SK-N-SH (cell line): ENCODE results near the gene RASA3. TPM values are rescaled to one million over a fixed set of nuclear protein-coding genes. Genes with fewer than 3 reads are reported as not detected.

Experiments
- CTCF ChIA-PET: fragments of 300-600, 350-600 bp; formaldehyde crosslinking; extraction: SDS; loops from one replicate; lab custom pipeline; 2021; lab: Yijun Ruan, JAX
- POLR2A ChIA-PET: fragments of 350-600 bp; sonication (Branson Sonifier 250); formaldehyde crosslinking; extraction: SDS; loops from one replicate; lab custom pipeline; 2020; ENCODE audit warnings: antibody characterized with exemption, inconsistent platforms; lab: Yijun Ruan, JAX
- DNase-seq: peaks from one replicate; pipeline ENCODE4 v3.0.0; 2012
- H2AFZ ChIP-seq: fragments of 200-600 bp; sonication (generic); 2 replicates; pipeline ENCODE4 v1.8.1; 2016; ENCODE audit warnings: antibody characterized with exemption, mild to moderate bottlenecking, low read depth
- H3F3A ChIP-seq: fragments of 200-600 bp; sonication (generic); replicated peaks from 2 replicates; pipeline ENCODE3; 2016; ENCODE audit warnings: antibody characterized with exemption, mild to moderate bottlenecking; ENCODE audit not compliant: insufficient read depth
- H3K27ac ChIP-seq, 2 experiments: fragments of 200-500 bp in 1 of 2; fragments of 200-600 bp in 1 of 2; sonication (Bioruptor generic) in 1 of 2; sonication (generic), shearing (Covaris generic) in 1 of 2; 2 replicates each; pipeline versions ENCODE4 v1.5.1 to v1.6.1; 2014 to 2016; ENCODE audit warnings: low read depth in 2 of 2, inconsistent platforms in 1 of 2, low read length in 1 of 2, mild to moderate bottlenecking in 1 of 2, mixed read lengths in 1 of 2
- H3K27me3 ChIP-seq: fragments of 200-600 bp; sonication (generic), shearing (Covaris generic); 2 replicates; pipeline ENCODE4 v1.6.1; 2016; ENCODE audit warnings: mixed run types; ENCODE audit not compliant: insufficient read depth
- H3K36me3 ChIP-seq, 2 experiments: fragments of 200-500 bp in 1 of 2; fragments of 200-600 bp in 1 of 2; sonication (Bioruptor generic) in 1 of 2; sonication (generic) in 1 of 2; replicated peaks in 1 of 2; 2 replicates each; pipeline versions ENCODE3 to v1.5.1; 2014 to 2016; ENCODE audit warnings: low read length in 1 of 2, mild to moderate bottlenecking in 1 of 2; ENCODE audit not compliant: insufficient read depth in 2 of 2, control insufficient read depth in 1 of 2
- H3K4me1 ChIP-seq, 2 experiments: fragments of 200-500 bp in 1 of 2; fragments of 200-600 bp in 1 of 2; sonication (Bioruptor generic) in 1 of 2; sonication (generic), shearing (Covaris generic) in 1 of 2; 2 replicates each; pipeline versions ENCODE4 v1.5.1 to v1.6.1; 2014 to 2016; ENCODE audit warnings: low read depth in 1 of 2, low read length in 1 of 2, mixed run types in 1 of 2; ENCODE audit not compliant: insufficient read depth in 2 of 2, control insufficient read depth in 1 of 2
- H3K4me2 ChIP-seq: fragments of 200-600 bp; sonication (generic), shearing (Covaris generic); 2 replicates; pipeline ENCODE4 v1.6.1; 2017; ENCODE audit warnings: mixed run types
- H3K4me3 ChIP-seq, 2 experiments: fragments of 200-500 bp in 1 of 2; fragments of 200-600 bp in 1 of 2; sonication (Bioruptor generic) in 1 of 2; sonication (generic), shearing (Covaris generic) in 1 of 2; 2 replicates each; pipeline versions ENCODE4 v1.5.1 to v1.8.1; 2014 to 2016; ENCODE audit warnings: low read depth in 2 of 2, inconsistent platforms in 1 of 2, low read length in 1 of 2, mild to moderate bottlenecking in 1 of 2, mixed read lengths in 1 of 2, moderate library complexity in 1 of 2
- H3K79me2 ChIP-seq: fragments of 200-600 bp; sonication (generic); 2 replicates; pipeline ENCODE4 v1.8.1; 2017; ENCODE audit warnings: mild to moderate bottlenecking; ENCODE audit not compliant: insufficient read depth
- H3K9ac ChIP-seq: fragments of 200-600 bp; sonication (generic); 2 replicates; pipeline ENCODE4 v1.6.1; 2017; ENCODE audit warnings: mixed run types
- H3K9me2 ChIP-seq: fragments of 200-600 bp; sonication (generic); 2 replicates; pipeline ENCODE4 v1.6.1; 2017; ENCODE audit warnings: mixed run types
- H3K9me3 ChIP-seq: fragments of 200-600 bp; sonication (generic); 2 replicates; pipeline ENCODE4 v1.6.1; 2017; ENCODE audit warnings: mixed run types, mild to moderate bottlenecking, moderate library complexity
- H4K20me1 ChIP-seq: fragments of 200-600 bp; sonication (generic); 2 replicates; pipeline ENCODE4 v1.6.1; 2017; ENCODE audit warnings: mild to moderate bottlenecking, mixed run types; ENCODE audit not compliant: insufficient read depth
- ELF1 ChIP-seq: IDR thresholded peaks from 2 replicates; pipeline ENCODE4 v1.4.0; 2012
- FOSL2 ChIP-seq: IDR thresholded peaks from 2 replicates; pipeline ENCODE4 v1.4.0; 2012; ENCODE audit warnings: low read depth, mild to moderate bottlenecking, moderate library complexity, borderline replicate concordance
- FOXJ3 ChIP-seq: sonication (generic); formaldehyde crosslinking; IDR thresholded peaks from 2 replicates; pipeline ENCODE4 v1.5.1; 2020; ENCODE audit warnings: mild to moderate bottlenecking, missing genetic modification reagents
- FOXM1 ChIP-seq: IDR thresholded peaks from 2 replicates; pipeline ENCODE4 v1.4.0; 2012; ENCODE audit warnings: low read depth, mild to moderate bottlenecking
- GABPA ChIP-seq: IDR thresholded peaks from 2 replicates; pipeline ENCODE4 v1.4.0; 2012; ENCODE audit warnings: low read depth, mild to moderate bottlenecking
- GATA2 ChIP-seq: sonication (generic); formaldehyde crosslinking; IDR thresholded peaks from 2 replicates; pipeline ENCODE4 v1.5.0; 2020; ENCODE audit warnings: mild to moderate bottlenecking, missing genetic modification reagents
- JUND ChIP-seq: IDR thresholded peaks from 2 replicates; pipeline ENCODE4 v1.4.0; 2012
- MXI1 ChIP-seq: IDR thresholded peaks from 2 replicates; pipeline ENCODE4 v1.6.1; 2012; ENCODE audit warnings: mild to moderate bottlenecking, low read depth, low read length, improper control_type of control experiment
- NFIC ChIP-seq: IDR thresholded peaks from 2 replicates; pipeline ENCODE4 v1.4.0; 2012; ENCODE audit warnings: borderline replicate concordance
- RCOR1 ChIP-seq: fragments of 150-350 bp; IDR thresholded peaks from 2 replicates; pipeline ENCODE4 v1.6.1; 2017; ENCODE audit warnings: antibody characterized with exemption, low read length
- SIN3A ChIP-seq: IDR thresholded peaks from 2 replicates; pipeline ENCODE4 v1.6.1; 2012; ENCODE audit warnings: low read depth, mild to moderate bottlenecking, low read length, moderate library complexity, borderline replicate concordance
- TAF1 ChIP-seq: IDR thresholded peaks from 2 replicates; pipeline ENCODE4 v1.6.1; 2012; ENCODE audit warnings: low read depth, mild to moderate bottlenecking, low read length, moderate library complexity, borderline replicate concordance
- USF1 ChIP-seq: IDR thresholded peaks from 2 replicates; pipeline ENCODE4 v1.4.0; 2012; ENCODE audit warnings: low read depth, borderline replicate concordance
- ZBTB33 ChIP-seq: IDR thresholded peaks from 2 replicates; pipeline ENCODE4 v1.4.0; 2012; ENCODE audit warnings: low read depth, borderline replicate concordance
- WGBS: methylation state at CpG from one replicate; pipeline ENCODE4 v1.1.6; 2017; ENCODE audit warnings: low lambda C conversion rate; 5-methylcytosine and 5-hydroxymethylcytosine counted together
- polyA plus RNA-seq, 3 experiments: library from polyadenylated mRNA; depleted of rRNA; stranded (reverse); fragments of >200 nt; gene quantifications; 2 replicates each; pipeline ENCODE4 v1.2.3, GENCODE V29; 2012
- TF ChIP-seq, protein P1 (sequence below): fragments of 200-600 bp; sonication (generic); IDR thresholded peaks from 2 replicates; pipeline ENCODE4 v1.6.1; 2017; ENCODE audit warnings: antibody characterized with exemption, mild to moderate bottlenecking, moderate library complexity
- TF ChIP-seq, protein P2 (sequence below): fragments of 150-350 bp; IDR thresholded peaks from 2 replicates; pipeline ENCODE4 v1.6.1; 2017; ENCODE audit warnings: antibody characterized with exemption, low read length, low read depth, borderline replicate concordance
- TF ChIP-seq, protein P3 (sequence below): IDR thresholded peaks from 2 replicates; pipeline ENCODE4; 2012

The RASA3 gene
- polyA plus RNA-seq, 1 of the 3 experiments (the other 2 are of a cell fraction), result 25.1 TPM

GRCh38 chr13:114017966-114018365, 114.5 kb downstream of the RASA3 start:
- H3K36me3 ChIP-seq, result peaks cover 19 to 63% of the 10 kb centered on the region in 2 experiments

More at GRCh38 chr13:114017966-114018365, 114.5 kb downstream of the RASA3 start:
- H3K9me2 ChIP-seq, result no peaks in the 10 kb centered on the region
- H4K20me1 ChIP-seq, result no peaks in the 10 kb centered on the region
- no peak overlapping the region for H2AFZ ChIP-seq
- H3K27ac ChIP-seq, result no peak overlapping the region
- H3K4me2 ChIP-seq, result no peak overlapping the region
- WGBS, result 85% methylated on average over 5 of the region's 23 CpGs
- H3K79me2 ChIP-seq, result 0 out of 2 replicates have a peak, but pooled peaks cover 2% of the 10 kb centered on the region
- no peak overlapping the region for H3K9ac ChIP-seq
- H3F3A ChIP-seq, result no peaks in the 10 kb centered on the region
- no peaks in the 10 kb centered on the region; a peak in 1 of 4 replicates for H3K4me1 ChIP-seq
- CTCF ChIA-PET, result interaction anchor here (1.2 to 1.8 kb wide), 2 partner anchors 197 to 198 kb away, joined by 3 to 5 read pairs; no protein-coding TSS in a partner anchor
- POLR2A ChIA-PET, result no interaction called here
- no peak overlapping the region for H3K4me3 ChIP-seq
- H3K27me3 ChIP-seq, result no peaks in the 10 kb centered on the region
- TF ChIP-seq MXI1 (no peak), FOXM1 (no peak), JUND (no peak), USF1 (no peak), SIN3A (no peak), GATA2 (CRISPR knock-in tag) (no peak), NFIC (no peak), FOSL2 (no peak), ZBTB33 (no peak), RCOR1 (no peak), FOXJ3 (CRISPR knock-in tag) (no peak), ELF1 (no peak), TAF1 (no peak), GABPA (no peak)
- TF ChIP-seq, protein P1, sequence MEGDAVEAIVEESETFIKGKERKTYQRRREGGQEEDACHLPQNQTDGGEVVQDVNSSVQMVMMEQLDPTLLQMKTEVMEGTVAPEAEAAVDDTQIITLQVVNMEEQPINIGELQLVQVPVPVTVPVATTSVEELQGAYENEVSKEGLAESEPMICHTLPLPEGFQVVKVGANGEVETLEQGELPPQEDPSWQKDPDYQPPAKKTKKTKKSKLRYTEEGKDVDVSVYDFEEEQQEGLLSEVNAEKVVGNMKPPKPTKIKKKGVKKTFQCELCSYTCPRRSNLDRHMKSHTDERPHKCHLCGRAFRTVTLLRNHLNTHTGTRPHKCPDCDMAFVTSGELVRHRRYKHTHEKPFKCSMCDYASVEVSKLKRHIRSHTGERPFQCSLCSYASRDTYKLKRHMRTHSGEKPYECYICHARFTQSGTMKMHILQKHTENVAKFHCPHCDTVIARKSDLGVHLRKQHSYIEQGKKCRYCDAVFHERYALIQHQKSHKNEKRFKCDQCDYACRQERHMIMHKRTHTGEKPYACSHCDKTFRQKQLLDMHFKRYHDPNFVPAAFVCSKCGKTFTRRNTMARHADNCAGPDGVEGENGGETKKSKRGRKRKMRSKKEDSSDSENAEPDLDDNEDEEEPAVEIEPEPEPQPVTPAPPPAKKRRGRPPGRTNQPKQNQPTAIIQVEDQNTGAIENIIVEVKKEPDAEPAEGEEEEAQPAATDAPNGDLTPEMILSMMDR, result no peak
- TF ChIP-seq, protein P2, sequence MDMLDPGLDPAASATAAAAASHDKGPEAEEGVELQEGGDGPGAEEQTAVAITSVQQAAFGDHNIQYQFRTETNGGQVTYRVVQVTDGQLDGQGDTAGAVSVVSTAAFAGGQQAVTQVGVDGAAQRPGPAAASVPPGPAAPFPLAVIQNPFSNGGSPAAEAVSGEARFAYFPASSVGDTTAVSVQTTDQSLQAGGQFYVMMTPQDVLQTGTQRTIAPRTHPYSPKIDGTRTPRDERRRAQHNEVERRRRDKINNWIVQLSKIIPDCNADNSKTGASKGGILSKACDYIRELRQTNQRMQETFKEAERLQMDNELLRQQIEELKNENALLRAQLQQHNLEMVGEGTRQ, result no peak
- TF ChIP-seq, protein P3, sequence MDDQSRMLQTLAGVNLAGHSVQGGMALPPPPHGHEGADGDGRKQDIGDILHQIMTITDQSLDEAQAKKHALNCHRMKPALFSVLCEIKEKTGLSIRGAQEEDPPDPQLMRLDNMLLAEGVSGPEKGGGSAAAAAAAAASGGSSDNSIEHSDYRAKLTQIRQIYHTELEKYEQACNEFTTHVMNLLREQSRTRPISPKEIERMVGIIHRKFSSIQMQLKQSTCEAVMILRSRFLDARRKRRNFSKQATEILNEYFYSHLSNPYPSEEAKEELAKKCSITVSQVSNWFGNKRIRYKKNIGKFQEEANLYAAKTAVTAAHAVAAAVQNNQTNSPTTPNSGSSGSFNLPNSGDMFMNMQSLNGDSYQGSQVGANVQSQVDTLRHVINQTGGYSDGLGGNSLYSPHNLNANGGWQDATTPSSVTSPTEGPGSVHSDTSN, result no peak
- no peaks in the 10 kb centered on the region for H3K9me3 ChIP-seq
- no peak for DNase-seq
